ENCODE measurements around the gene IRF9. TPM values are rescaled to one million over a fixed set of nuclear protein-coding genes. Genes with fewer than 3 reads are reported as not detected.
"Not testable (repeated sequence)": the region's sequence is repeated elsewhere in the genome, so short reads cannot be mapped to it uniquely, and the experiment has no call there.

Gene IRF9
- total and polyA plus RNA-seq, 12 donors: 17.7 to 147 (median 36.7) TPM

DNA sequence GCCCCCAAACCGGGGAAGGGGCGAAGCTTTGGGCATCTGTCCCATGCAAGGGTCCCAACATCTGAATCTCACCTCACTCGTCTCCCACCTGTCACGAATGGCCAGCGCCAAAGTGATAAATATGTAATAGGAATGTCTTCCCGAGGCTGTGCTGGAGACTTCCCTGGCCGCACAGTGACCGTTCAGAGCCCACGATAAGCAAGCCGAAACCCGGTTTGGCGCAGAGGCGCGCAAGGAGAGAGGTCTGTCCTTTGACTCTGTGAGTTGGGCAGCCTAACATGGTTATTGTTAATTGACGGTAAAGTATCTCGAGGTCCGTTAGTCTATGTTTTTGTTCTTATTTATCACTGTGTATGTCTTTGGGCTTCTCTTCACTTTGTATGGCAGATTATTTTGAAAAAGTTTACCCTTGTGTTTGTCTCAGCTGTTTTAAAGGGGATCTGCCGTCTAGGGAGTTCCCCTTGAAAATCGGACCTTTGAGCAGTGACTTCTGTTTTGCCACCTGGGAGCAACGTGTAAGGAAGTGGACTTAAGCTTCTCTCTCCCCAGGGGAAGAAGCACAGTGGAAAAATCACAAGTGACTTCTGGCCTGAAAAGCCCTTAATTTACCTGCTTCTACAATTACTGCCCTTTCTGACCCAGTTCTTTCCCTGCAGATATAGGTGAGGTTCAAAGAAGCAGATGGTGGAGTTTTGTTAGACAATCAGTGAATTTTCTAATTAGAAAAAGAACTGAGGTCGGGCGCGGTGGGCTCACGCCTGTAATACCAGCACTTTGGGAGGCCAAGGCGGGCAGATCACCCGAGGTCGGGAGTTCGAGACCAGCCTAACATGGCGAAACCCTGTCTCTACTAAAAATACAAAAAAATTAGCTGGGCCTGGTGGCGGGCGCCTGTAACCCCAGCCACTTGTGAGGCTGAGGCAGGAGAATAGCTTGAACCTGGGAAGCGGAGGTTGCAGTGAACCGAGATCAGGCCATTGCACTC lies 35.3 kb downstream of the IRF9 start:
- no peak for DNase-seq
- Histone ChIP-seq H3K9me3 (no peaks in the 10 kb centered on the region), H3K27me3 (no peaks in the 10 kb centered on the region), H3K4me1 (peaks cover 4 to 39% (median 27%) of the 10 kb centered on the region in 9 donors), H3K4me3 (peak overlapping the region; percentile 59 to 100 (median 92)), H3K36me3 (peaks cover 0 to 42% (median 15%) of the 10 kb centered on the region in 9 donors), H3K27ac (peak overlapping the region; percentile 92 to 100 (median 98))
- intact Hi-C loops (cut with DNase I): no loop called here
- TF ChIP-seq, protein P1, sequence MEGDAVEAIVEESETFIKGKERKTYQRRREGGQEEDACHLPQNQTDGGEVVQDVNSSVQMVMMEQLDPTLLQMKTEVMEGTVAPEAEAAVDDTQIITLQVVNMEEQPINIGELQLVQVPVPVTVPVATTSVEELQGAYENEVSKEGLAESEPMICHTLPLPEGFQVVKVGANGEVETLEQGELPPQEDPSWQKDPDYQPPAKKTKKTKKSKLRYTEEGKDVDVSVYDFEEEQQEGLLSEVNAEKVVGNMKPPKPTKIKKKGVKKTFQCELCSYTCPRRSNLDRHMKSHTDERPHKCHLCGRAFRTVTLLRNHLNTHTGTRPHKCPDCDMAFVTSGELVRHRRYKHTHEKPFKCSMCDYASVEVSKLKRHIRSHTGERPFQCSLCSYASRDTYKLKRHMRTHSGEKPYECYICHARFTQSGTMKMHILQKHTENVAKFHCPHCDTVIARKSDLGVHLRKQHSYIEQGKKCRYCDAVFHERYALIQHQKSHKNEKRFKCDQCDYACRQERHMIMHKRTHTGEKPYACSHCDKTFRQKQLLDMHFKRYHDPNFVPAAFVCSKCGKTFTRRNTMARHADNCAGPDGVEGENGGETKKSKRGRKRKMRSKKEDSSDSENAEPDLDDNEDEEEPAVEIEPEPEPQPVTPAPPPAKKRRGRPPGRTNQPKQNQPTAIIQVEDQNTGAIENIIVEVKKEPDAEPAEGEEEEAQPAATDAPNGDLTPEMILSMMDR (IDR thresholded peaks at IDR 0.05): no peak
- ATAC-seq: peak in 7 of 8 donors; percentile 20 to 49 (median 37)
- WGBS, 2 donors: 34 to 36% methylated on average over 33 of the region's 33 CpGs

DNA sequence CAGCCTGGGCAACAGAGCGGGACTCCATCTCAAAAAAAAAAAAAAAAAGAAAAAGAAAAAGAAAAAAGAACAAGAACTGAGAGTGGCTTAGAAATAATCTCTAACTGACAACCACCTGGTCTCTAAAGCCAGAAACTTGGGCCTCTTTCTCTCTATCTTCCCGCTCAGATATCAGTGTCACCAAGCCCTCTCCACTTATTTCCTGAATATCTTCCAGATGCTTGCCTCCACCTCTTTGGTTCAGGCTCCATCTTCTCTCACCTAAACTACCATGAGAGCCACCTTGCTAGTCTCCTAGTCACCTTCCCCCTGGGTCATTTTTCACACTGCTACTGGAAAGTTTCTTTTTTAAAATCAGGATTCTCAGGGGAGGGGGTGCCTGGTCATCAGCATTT lies 36.0 kb downstream of the IRF9 start:
- TF ChIP-seq, protein P1 (IDR thresholded peaks at IDR 0.05): no peak
- H3K4me3 ChIP-seq: peak overlapping the region in 4 of 10 donors; percentile 80 to 97 (median 92)
- peaks cover 4 to 39% (median 27%) of the 10 kb centered on the region in 9 donors for H3K4me1 ChIP-seq
- H3K27ac ChIP-seq: peak overlapping the region in 2 of 10 donors; percentile 97 to 99
- H3K27me3 ChIP-seq: no peaks in the 10 kb centered on the region
- DNase-seq (no peak), ATAC-seq (no peak)
- intact Hi-C loops (cut with DNase I): no loop called here
- peaks cover 0 to 41% (median 11%) of the 10 kb centered on the region in 9 donors for H3K36me3 ChIP-seq
- WGBS, 2 donors: 84 to 92% methylated on average over 2 of the region's 2 CpGs
- H3K9me3 ChIP-seq: no peaks in the 10 kb centered on the region

DNA sequence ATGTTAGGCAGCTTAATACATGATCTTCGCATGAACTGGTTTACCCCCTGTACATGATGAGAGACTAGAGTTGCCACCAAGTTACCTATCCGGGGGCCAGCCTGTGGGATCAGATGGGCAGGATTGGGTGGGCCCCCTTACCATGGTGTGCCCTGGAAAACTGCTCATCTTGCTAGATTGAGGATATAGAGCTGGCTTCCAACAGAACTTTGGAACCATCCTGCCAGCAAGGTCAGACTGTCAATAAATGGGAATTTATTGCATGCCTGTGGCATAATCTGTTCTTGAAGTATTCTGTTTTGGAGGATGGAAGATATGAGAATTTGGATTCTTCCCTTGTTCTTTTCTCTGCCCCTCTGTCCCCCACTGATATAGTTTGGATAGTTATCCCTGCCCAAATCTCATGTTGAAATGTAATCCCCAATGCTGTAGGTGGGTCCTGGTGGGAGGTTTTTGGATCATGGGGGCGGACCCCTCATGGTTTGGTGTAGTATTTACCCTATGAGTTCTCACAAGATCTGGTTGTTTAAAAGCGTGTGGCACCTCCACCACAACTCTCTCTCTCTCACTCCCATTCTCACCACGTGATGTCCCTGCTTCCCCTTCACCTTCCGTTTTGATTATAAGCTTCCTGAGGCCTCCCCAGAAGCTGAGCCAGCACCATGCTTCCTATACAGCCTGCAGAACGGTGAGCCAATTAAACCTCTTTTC lies 37.9 kb downstream of the IRF9 start:
- no peaks in the 10 kb centered on the region for H3K9me3 ChIP-seq
- intact Hi-C loops (cut with DNase I): no loop called here
- WGBS, 2 donors: 84 to 86% methylated on average over 7 of the region's 7 CpGs
- peaks cover 4 to 38% (median 26%) of the 10 kb centered on the region in 9 donors for H3K4me1 ChIP-seq
- no peaks in the 10 kb centered on the region for H3K27me3 ChIP-seq
- TF ChIP-seq, protein P1 (IDR thresholded peaks at IDR 0.05): no peak
- peaks cover 0 to 43% (median 6%) of the 10 kb centered on the region in 9 donors for H3K36me3 ChIP-seq
- no peak overlapping the region for H3K27ac ChIP-seq
- no peak overlapping the region for H3K4me3 ChIP-seq
- no peak for ATAC-seq
- no peak for DNase-seq

DNA sequence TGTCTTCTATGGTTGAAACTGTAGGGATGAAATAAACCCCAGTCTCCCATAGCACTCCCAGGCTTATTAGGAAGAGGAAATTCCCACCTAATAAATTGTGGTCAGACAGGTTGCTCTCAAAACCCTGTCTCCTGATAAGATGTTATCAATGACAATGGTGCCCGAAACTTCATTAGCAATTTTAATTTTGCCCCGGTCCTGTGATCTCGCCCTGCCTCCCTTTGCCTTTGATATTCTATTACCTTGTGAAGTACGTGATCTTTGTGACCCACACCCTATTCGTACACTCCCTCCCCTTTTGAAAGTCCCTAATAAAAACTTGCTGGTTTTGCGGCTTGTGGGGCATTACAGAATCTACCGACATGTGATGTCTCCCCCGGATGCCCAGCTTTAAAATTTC lies 41.5 kb downstream of the IRF9 start:
- 90 to 91% methylated on average over 8 of the region's 8 CpGs for WGBS, 2 donors
- H3K36me3 ChIP-seq: peaks cover 0 to 68% (median 21%) of the 10 kb centered on the region in 9 donors
- intact Hi-C loops (cut with DNase I); H3K9me3 ChIP-seq; DNase-seq; H3K27me3 ChIP-seq; ATAC-seq; H3K4me3 ChIP-seq; H3K27ac ChIP-seq: not testable (repeated sequence)
- H3K4me1 ChIP-seq: peaks cover 0 to 12% (median 4%) of the 10 kb centered on the region in 9 donors

DNA sequence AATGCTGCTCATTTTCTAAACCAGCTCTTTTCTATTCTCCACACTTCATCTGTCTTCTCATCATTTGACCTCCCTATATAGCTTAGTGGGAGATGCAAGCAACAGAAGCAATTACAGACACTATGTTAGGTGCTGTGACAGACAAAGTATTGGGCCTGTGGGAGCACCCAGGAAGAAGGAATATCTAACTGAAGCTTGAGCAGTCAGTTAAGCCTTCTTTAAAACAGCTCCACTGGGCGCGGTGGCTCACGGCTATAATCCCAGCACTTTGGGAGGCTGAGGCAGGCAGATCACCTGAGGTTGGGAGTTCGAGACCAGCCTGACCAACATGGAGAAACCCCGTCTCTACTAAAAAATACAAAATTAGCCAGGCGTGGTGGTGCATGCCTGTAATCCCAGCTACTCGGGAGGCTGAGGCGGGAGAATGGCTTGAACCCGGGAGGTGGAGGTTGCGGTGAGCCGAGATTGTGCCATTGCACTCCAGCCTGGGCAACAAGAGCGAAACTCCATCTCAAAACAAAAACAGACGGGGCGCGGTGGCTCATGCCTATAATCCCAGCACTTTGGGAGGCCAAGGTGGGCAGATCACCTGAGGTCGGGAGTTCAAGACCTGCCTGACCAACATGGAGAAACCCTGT lies 42.3 kb downstream of the IRF9 start:
- H3K27ac ChIP-seq; intact Hi-C loops (cut with DNase I); ATAC-seq; DNase-seq; H3K4me3 ChIP-seq; H3K27me3 ChIP-seq; H3K9me3 ChIP-seq: not testable (repeated sequence)
- peaks cover 0 to 11% (median 0%) of the 10 kb centered on the region in 9 donors for H3K4me1 ChIP-seq
- WGBS, 2 donors: 97 to 98% methylated on average over 15 to 16 of the region's 16 CpGs
- H3K36me3 ChIP-seq: peaks cover 0 to 77% (median 29%) of the 10 kb centered on the region in 9 donors
